IMR-90 (cell line): Measurements from ENCODE around the gene CDKN2D. TPM values are rescaled to one million over a fixed set of nuclear protein-coding genes. Genes with fewer than 3 reads are reported as not detected.

Experiments used
- ATAC-seq: fragments of 200-7000 bp; cut with Tn5 transposase; 2 replicates; pipeline ENCODE4 v1.9.1; 2020; ENCODE audit warnings: low read depth, mild to moderate bottlenecking, moderate library complexity
- BruUV-seq: library from RNA; stranded (reverse); fragments of 400-500 nt; replicated peaks from 2 replicates; lab custom pipeline; 2021; lab: Mats Ljungman, UMichigan
- CTCF ChIA-PET: fragments of 300-600 bp; formaldehyde crosslinking; extraction: SDS; loops from one replicate; lab custom pipeline; 2021; ENCODE audit warnings: antibody characterized with exemption; lab: Yijun Ruan, JAX
- POLR2A ChIA-PET: fragments of 300-600 bp; sonication (Branson Sonifier 250); formaldehyde crosslinking; loops from one replicate; lab custom pipeline; 2022; ENCODE audit warnings: antibody characterized with exemption; ENCODE audit not compliant: unreplicated experiment; lab: Charles Lee
- DNase-seq: peaks from one replicate; pipeline ENCODE4 v3.0.0; 2013
- H2AFZ ChIP-seq: replicated peaks from 2 replicates; pipeline ENCODE3; 2013; ENCODE audit warnings: low read length, mild to moderate bottlenecking; ENCODE audit not compliant: poor library complexity
- H2AK5ac ChIP-seq: 2 replicates; pipeline ENCODE4 v1.6.1; 2013; ENCODE audit warnings: low read depth, low read length, inconsistent platforms
- H2AK9ac ChIP-seq: replicated peaks from 2 replicates; pipeline ENCODE3; 2013; ENCODE audit warnings: mild to moderate bottlenecking, low read depth, low read length, moderate library complexity; ENCODE audit not compliant: poor library complexity
- H2BK120ac ChIP-seq: 2 replicates; pipeline ENCODE4 v1.6.1; 2013; ENCODE audit warnings: low read depth, low read length, inconsistent platforms
- H2BK15ac ChIP-seq: 3 replicates; pipeline ENCODE4 v1.6.1; 2013; ENCODE audit warnings: low read depth, low read length, inconsistent platforms
- H2BK20ac ChIP-seq: 2 replicates; pipeline ENCODE4 v1.6.1; 2013; ENCODE audit warnings: low read depth, mild to moderate bottlenecking, inconsistent platforms, low read length, moderate library complexity
- H2BK5ac ChIP-seq: 2 replicates; pipeline ENCODE4 v1.6.1; 2013; ENCODE audit warnings: mild to moderate bottlenecking, low read depth, low read length, inconsistent platforms; ENCODE audit not compliant: poor library complexity, severe bottlenecking
- H3K14ac ChIP-seq: replicated peaks from 2 replicates; pipeline ENCODE4 v1.6.1; 2013; ENCODE audit warnings: low read depth, low read length, inconsistent platforms
- H3K18ac ChIP-seq: 2 replicates; pipeline ENCODE4 v1.6.1; 2013; ENCODE audit warnings: low read depth, low read length, control low read depth
- H3K23ac ChIP-seq: 2 replicates; pipeline ENCODE4 v1.6.1; 2013; ENCODE audit warnings: low read depth, low read length, inconsistent platforms
- H3K27ac ChIP-seq: 2 replicates; pipeline ENCODE4 v1.5.1; 2013; ENCODE audit warnings: mild to moderate bottlenecking, control low read depth, low read length; ENCODE audit not compliant: insufficient read depth
- H3K27me3 ChIP-seq: 2 replicates; pipeline ENCODE4 v1.6.1; 2013; ENCODE audit warnings: low read length; ENCODE audit not compliant: control insufficient read depth, insufficient read depth
- H3K36me3 ChIP-seq: 2 replicates; pipeline ENCODE4 v1.6.1; 2013; ENCODE audit warnings: low read length, mixed read lengths; ENCODE audit not compliant: control insufficient read depth, insufficient read depth
- H3K4ac ChIP-seq: 2 replicates; pipeline ENCODE4 v1.6.1; 2013; ENCODE audit warnings: low read depth, low read length, inconsistent platforms
- H3K4me1 ChIP-seq: 2 replicates; pipeline ENCODE4 v1.6.1; 2013; ENCODE audit warnings: low read length, mixed read lengths; ENCODE audit not compliant: control insufficient read depth, insufficient read depth
- H3K4me2 ChIP-seq: 2 replicates; pipeline ENCODE4 v1.6.1; 2013; ENCODE audit warnings: low read depth, mild to moderate bottlenecking, control low read depth, low read length, moderate library complexity
- H3K4me3 ChIP-seq: 2 replicates; pipeline ENCODE4 v1.5.1; 2013; ENCODE audit warnings: low read depth, mild to moderate bottlenecking, control low read depth, low read length, moderate library complexity; ENCODE audit not compliant: insufficient read depth
- H3K56ac ChIP-seq: 2 replicates; pipeline ENCODE4 v1.6.1; 2013; ENCODE audit warnings: low read length, inconsistent platforms; ENCODE audit not compliant: insufficient read depth; ENCODE audit errors: extremely low read depth
- H3K79me1 ChIP-seq, 2 experiments: 2 replicates each; pipeline ENCODE4 v1.6.1; 2013; ENCODE audit warnings: low read length in 2 of 2, inconsistent platforms in 1 of 2, low read depth in 1 of 2
- H3K9ac ChIP-seq: 2 replicates; pipeline ENCODE4 v1.6.1; 2013; ENCODE audit warnings: low read depth, low read length, control low read depth
- H3K9me1 ChIP-seq: 2 replicates; pipeline ENCODE4 v1.6.1; 2013; ENCODE audit warnings: low read length, inconsistent platforms; ENCODE audit not compliant: insufficient read depth
- H3K9me3 ChIP-seq: 2 replicates; pipeline ENCODE4 v1.6.1; 2013; ENCODE audit warnings: low read length; ENCODE audit not compliant: control insufficient read depth, insufficient read depth
- H4K20me1 ChIP-seq: 2 replicates; pipeline ENCODE4 v1.6.1; 2013; ENCODE audit warnings: low read length, inconsistent platforms; ENCODE audit not compliant: insufficient read depth
- H4K5ac ChIP-seq: 2 replicates; pipeline ENCODE4 v1.6.1; 2013; ENCODE audit warnings: mild to moderate bottlenecking, low read depth, low read length, control low read depth
- H4K8ac ChIP-seq, 2 experiments: 2 replicates each; pipeline ENCODE4 v1.6.1; 2013; ENCODE audit warnings: low read depth in 2 of 2, low read length in 2 of 2, control low read depth in 1 of 2, inconsistent platforms in 1 of 2
- H4K91ac ChIP-seq: 2 replicates; pipeline ENCODE4 v1.6.1; 2013; ENCODE audit warnings: low read depth, low read length, inconsistent platforms; ENCODE audit not compliant: insufficient read depth
- CEBPB ChIP-seq: IDR thresholded peaks from 2 replicates; pipeline ENCODE4 v1.6.1; 2012; ENCODE audit warnings: low read depth, low read length, improper control_type of control experiment
- CHD1 ChIP-seq: IDR thresholded peaks from 2 replicates; pipeline ENCODE4 v1.6.1; 2012; ENCODE audit warnings: low read depth, low read length, improper control_type of control experiment
- FOS ChIP-seq: fragments of 150-350 bp; IDR thresholded peaks from 2 replicates; pipeline ENCODE4 v1.6.1; 2016; ENCODE audit warnings: low read depth, low read length
- MAFK ChIP-seq: IDR thresholded peaks from 2 replicates; pipeline ENCODE4 v1.6.1; 2012; ENCODE audit warnings: low read depth, low read length, improper control_type of control experiment
- MAZ ChIP-seq: IDR thresholded peaks from 2 replicates; pipeline ENCODE4 v1.6.1; 2012; ENCODE audit warnings: low read depth, mild to moderate bottlenecking, low read length, improper control_type of control experiment, moderate library complexity, borderline replicate concordance
- POLR2A ChIP-seq: IDR thresholded peaks from 2 replicates; pipeline ENCODE4 v1.6.1; 2012; ENCODE audit warnings: mild to moderate bottlenecking, low read depth, low read length
- RAD21 ChIP-seq: IDR thresholded peaks from 2 replicates; pipeline ENCODE4 v1.6.1; 2012; ENCODE audit warnings: low read length, improper control_type of control experiment
- RCOR1 ChIP-seq: IDR thresholded peaks from 2 replicates; pipeline ENCODE4 v1.6.1; 2012; ENCODE audit warnings: mild to moderate bottlenecking, low read length, improper control_type of control experiment; ENCODE audit not compliant: insufficient replicate concordance
- RFX5 ChIP-seq: IDR thresholded peaks from 2 replicates; pipeline ENCODE4 v1.8.0; 2012; ENCODE audit warnings: low read depth, mild to moderate bottlenecking, low read length, moderate library complexity
- USF2 ChIP-seq: fragments of 150-350 bp; IDR thresholded peaks from 2 replicates; pipeline ENCODE4 v1.6.1; 2017; ENCODE audit warnings: mild to moderate bottlenecking, antibody characterized with exemption, low read length, low read depth
- WGBS, 2 experiments: methylation state at CpG; one replicate each; pipeline versions ENCODE4 v1.1.5 to v1.1.7; 2013; ENCODE audit warnings: missing lambda C conversion rate in 2 of 2; ENCODE audit not compliant: insufficient read length in 1 of 2; ENCODE audit errors: extremely low coverage in 2 of 2; 5-methylcytosine and 5-hydroxymethylcytosine counted together
- dilution Hi-C: fragments of 300-500 bp; cut with HindIII; formaldehyde crosslinking; loops from one replicate; pipeline ENCODE4 v1.14.3; 2018; ENCODE audit warnings: low sequenced_read_pairs; ENCODE audit not compliant: unreplicated experiment
- in situ Hi-C: fragments of 300-500 bp; cut with MboI; formaldehyde crosslinking; loops from 3 replicates; pipeline ENCODE4 v1.14.3; 2019; ENCODE audit warnings: low sequenced_read_pairs, inconsistent platforms, mixed read lengths
- intact Hi-C: fragments of 100-400 bp; cut with micrococcal nuclease; formaldehyde crosslinking; loops from 2 replicates; pipeline ENCODE4 v1.10.0; 2022
- polyA plus RNA-seq, 3 experiments: library from polyadenylated mRNA; depleted of rRNA; stranded (reverse); fragments of >200 nt; gene quantifications; 2 replicates each; pipeline ENCODE4 v1.2.3, GENCODE V29; 2012; ENCODE audit warnings: low replicate concordance in 1 of 3
- total RNA-seq: library from RNA; depleted of rRNA; stranded (reverse); fragments of >200 nt; gene quantifications from 2 replicates; pipeline ENCODE4 v1.2.3, GENCODE V29; 2012
- TF ChIP-seq, protein P1 (sequence below): conservative IDR thresholded peaks from 2 replicates; pipeline ENCODE4 v1.5.1; 2012; ENCODE audit warnings: mild to moderate bottlenecking, low read depth, low read length, improper control_type of control experiment
- TF ChIP-seq, protein P2 (sequence below): fragments of 150-350 bp; IDR thresholded peaks from 2 replicates; pipeline ENCODE4 v1.6.1; 2016; ENCODE audit warnings: low read depth, mild to moderate bottlenecking, low read length, moderate library complexity, borderline replicate concordance

Gene CDKN2D
- total and polyA plus RNA-seq, 2 of the 4 experiments (the other 2 are of a cell fraction) = 3.6 to 8.5 TPM

GRCh38 chr19:10615429-10616023 is 46.7 kb upstream of the CDKN2D start:
- peaks cover 13% of the 10 kb centered on the region for H3K9me1 ChIP-seq
- no peak overlapping the region for H3K4me3 ChIP-seq
- in situ Hi-C loops (no loop called here), dilution Hi-C loops (no loop called here), intact Hi-C loops (no loop called here)
- H3K23ac ChIP-seq = no peak overlapping the region
- peak overlapping the region; percentile 13 for H2AK9ac ChIP-seq
- WGBS, 2 experiments = 100% methylated on average over 10 of the region's 14 CpGs; no CpG with 5 or more reads in 1 of the 2 experiments
- no peak overlapping the region for H4K91ac ChIP-seq
- peak overlapping the region; percentile 60 for H3K4ac ChIP-seq
- ChIA-PET CTCF (no interaction called here), POLR2A (no interaction called here)
- peak overlapping the region; percentile 20 for H2BK5ac ChIP-seq
- DNase-seq (no peak), ATAC-seq (no peak)
- no peak overlapping the region for H3K4me2 ChIP-seq
- H2BK120ac ChIP-seq = no peak overlapping the region
- no peak overlapping the region for H4K5ac ChIP-seq
- H3K27me3 ChIP-seq = no peaks in the 10 kb centered on the region
- TF ChIP-seq POLR2A (no peak), CEBPB (no peak), RAD21 (no peak), MAFK (no peak), RCOR1 (no peak), FOS (no peak), CHD1 (no peak), MAZ (no peak), USF2 (no peak), RFX5 (no peak)
- TF ChIP-seq, protein P1, sequence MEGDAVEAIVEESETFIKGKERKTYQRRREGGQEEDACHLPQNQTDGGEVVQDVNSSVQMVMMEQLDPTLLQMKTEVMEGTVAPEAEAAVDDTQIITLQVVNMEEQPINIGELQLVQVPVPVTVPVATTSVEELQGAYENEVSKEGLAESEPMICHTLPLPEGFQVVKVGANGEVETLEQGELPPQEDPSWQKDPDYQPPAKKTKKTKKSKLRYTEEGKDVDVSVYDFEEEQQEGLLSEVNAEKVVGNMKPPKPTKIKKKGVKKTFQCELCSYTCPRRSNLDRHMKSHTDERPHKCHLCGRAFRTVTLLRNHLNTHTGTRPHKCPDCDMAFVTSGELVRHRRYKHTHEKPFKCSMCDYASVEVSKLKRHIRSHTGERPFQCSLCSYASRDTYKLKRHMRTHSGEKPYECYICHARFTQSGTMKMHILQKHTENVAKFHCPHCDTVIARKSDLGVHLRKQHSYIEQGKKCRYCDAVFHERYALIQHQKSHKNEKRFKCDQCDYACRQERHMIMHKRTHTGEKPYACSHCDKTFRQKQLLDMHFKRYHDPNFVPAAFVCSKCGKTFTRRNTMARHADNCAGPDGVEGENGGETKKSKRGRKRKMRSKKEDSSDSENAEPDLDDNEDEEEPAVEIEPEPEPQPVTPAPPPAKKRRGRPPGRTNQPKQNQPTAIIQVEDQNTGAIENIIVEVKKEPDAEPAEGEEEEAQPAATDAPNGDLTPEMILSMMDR = no peak
- TF ChIP-seq, protein P2, sequence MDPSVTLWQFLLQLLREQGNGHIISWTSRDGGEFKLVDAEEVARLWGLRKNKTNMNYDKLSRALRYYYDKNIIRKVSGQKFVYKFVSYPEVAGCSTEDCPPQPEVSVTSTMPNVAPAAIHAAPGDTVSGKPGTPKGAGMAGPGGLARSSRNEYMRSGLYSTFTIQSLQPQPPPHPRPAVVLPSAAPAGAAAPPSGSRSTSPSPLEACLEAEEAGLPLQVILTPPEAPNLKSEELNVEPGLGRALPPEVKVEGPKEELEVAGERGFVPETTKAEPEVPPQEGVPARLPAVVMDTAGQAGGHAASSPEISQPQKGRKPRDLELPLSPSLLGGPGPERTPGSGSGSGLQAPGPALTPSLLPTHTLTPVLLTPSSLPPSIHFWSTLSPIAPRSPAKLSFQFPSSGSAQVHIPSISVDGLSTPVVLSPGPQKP = no peak
- no peak overlapping the region for H2AFZ ChIP-seq
- peak overlapping the region; percentile 53; the same call in 1 of the 2 replicates for H3K14ac ChIP-seq
- peaks cover 5% of the 10 kb centered on the region; the same call in 1 of the 2 replicates for H4K20me1 ChIP-seq
- H3K9me3 ChIP-seq = no peaks in the 10 kb centered on the region
- H3K79me1 ChIP-seq = peaks cover 34 to 82% of the 10 kb centered on the region in 2 experiments
- H3K4me1 ChIP-seq = peaks cover 13% of the 10 kb centered on the region
- no peaks in the 10 kb centered on the region; the same call in 1 of the 2 replicates for H3K36me3 ChIP-seq
- peak overlapping the region; percentile 1; the same call in 1 of the 2 replicates for H2AK5ac ChIP-seq
- BruUV-seq = no TSS peak
- H3K9ac ChIP-seq = no peak overlapping the region
- H3K56ac ChIP-seq = no peak overlapping the region
- no peak overlapping the region for H2BK15ac ChIP-seq
- H2BK20ac ChIP-seq = no peak overlapping the region
- H4K8ac ChIP-seq = 0 out of 4 replicates have a peak overlapping the region, but pooled peaks of 1 of the 2 experiments have one; percentile 82
- H3K18ac ChIP-seq = no peak overlapping the region
- no peak overlapping the region for H3K27ac ChIP-seq
